IMR-90 (cell line): ENCODE measurements around the gene RPL37. TPM values are rescaled to one million over a fixed set of nuclear protein-coding genes. Genes with fewer than 3 reads are reported as not detected.

Experiments used
- ATAC-seq: fragments of 200-7000 bp; cut with Tn5 transposase; 2 replicates; pipeline ENCODE4 v1.9.1; 2020; ENCODE audit warnings: low read depth, mild to moderate bottlenecking, moderate library complexity
- BruUV-seq: library from RNA; stranded (reverse); fragments of 400-500 nt; replicated peaks from 2 replicates; lab custom pipeline; 2021; lab: Mats Ljungman, UMichigan
- CTCF ChIA-PET: fragments of 300-600 bp; formaldehyde crosslinking; extraction: SDS; loops from one replicate; lab custom pipeline; 2021; ENCODE audit warnings: antibody characterized with exemption; lab: Yijun Ruan, JAX
- POLR2A ChIA-PET: fragments of 300-600 bp; sonication (Branson Sonifier 250); formaldehyde crosslinking; loops from one replicate; lab custom pipeline; 2022; ENCODE audit warnings: antibody characterized with exemption; ENCODE audit not compliant: unreplicated experiment; lab: Charles Lee
- DNase-seq: peaks from one replicate; pipeline ENCODE4 v3.0.0; 2013
- H2AFZ ChIP-seq: replicated peaks from 2 replicates; pipeline ENCODE3; 2013; ENCODE audit warnings: low read length, mild to moderate bottlenecking; ENCODE audit not compliant: poor library complexity
- H2AK5ac ChIP-seq: 2 replicates; pipeline ENCODE4 v1.6.1; 2013; ENCODE audit warnings: low read depth, low read length, inconsistent platforms
- H2AK9ac ChIP-seq: replicated peaks from 2 replicates; pipeline ENCODE3; 2013; ENCODE audit warnings: mild to moderate bottlenecking, low read depth, low read length, moderate library complexity; ENCODE audit not compliant: poor library complexity
- H2BK120ac ChIP-seq: 2 replicates; pipeline ENCODE4 v1.6.1; 2013; ENCODE audit warnings: low read depth, low read length, inconsistent platforms
- H2BK15ac ChIP-seq: 3 replicates; pipeline ENCODE4 v1.6.1; 2013; ENCODE audit warnings: low read depth, low read length, inconsistent platforms
- H2BK20ac ChIP-seq: 2 replicates; pipeline ENCODE4 v1.6.1; 2013; ENCODE audit warnings: low read depth, mild to moderate bottlenecking, inconsistent platforms, low read length, moderate library complexity
- H2BK5ac ChIP-seq: 2 replicates; pipeline ENCODE4 v1.6.1; 2013; ENCODE audit warnings: mild to moderate bottlenecking, low read depth, low read length, inconsistent platforms; ENCODE audit not compliant: poor library complexity, severe bottlenecking
- H3K14ac ChIP-seq: replicated peaks from 2 replicates; pipeline ENCODE4 v1.6.1; 2013; ENCODE audit warnings: low read depth, low read length, inconsistent platforms
- H3K18ac ChIP-seq: 2 replicates; pipeline ENCODE4 v1.6.1; 2013; ENCODE audit warnings: low read depth, low read length, control low read depth
- H3K23ac ChIP-seq: 2 replicates; pipeline ENCODE4 v1.6.1; 2013; ENCODE audit warnings: low read depth, low read length, inconsistent platforms
- H3K27ac ChIP-seq: 2 replicates; pipeline ENCODE4 v1.5.1; 2013; ENCODE audit warnings: mild to moderate bottlenecking, control low read depth, low read length; ENCODE audit not compliant: insufficient read depth
- H3K27me3 ChIP-seq: 2 replicates; pipeline ENCODE4 v1.6.1; 2013; ENCODE audit warnings: low read length; ENCODE audit not compliant: control insufficient read depth, insufficient read depth
- H3K36me3 ChIP-seq: 2 replicates; pipeline ENCODE4 v1.6.1; 2013; ENCODE audit warnings: low read length, mixed read lengths; ENCODE audit not compliant: control insufficient read depth, insufficient read depth
- H3K4ac ChIP-seq: 2 replicates; pipeline ENCODE4 v1.6.1; 2013; ENCODE audit warnings: low read depth, low read length, inconsistent platforms
- H3K4me1 ChIP-seq: 2 replicates; pipeline ENCODE4 v1.6.1; 2013; ENCODE audit warnings: low read length, mixed read lengths; ENCODE audit not compliant: control insufficient read depth, insufficient read depth
- H3K4me2 ChIP-seq: 2 replicates; pipeline ENCODE4 v1.6.1; 2013; ENCODE audit warnings: low read depth, mild to moderate bottlenecking, control low read depth, low read length, moderate library complexity
- H3K4me3 ChIP-seq: 2 replicates; pipeline ENCODE4 v1.5.1; 2013; ENCODE audit warnings: low read depth, mild to moderate bottlenecking, control low read depth, low read length, moderate library complexity; ENCODE audit not compliant: insufficient read depth
- H3K56ac ChIP-seq: 2 replicates; pipeline ENCODE4 v1.6.1; 2013; ENCODE audit warnings: low read length, inconsistent platforms; ENCODE audit not compliant: insufficient read depth; ENCODE audit errors: extremely low read depth
- H3K79me1 ChIP-seq, 2 experiments: 2 replicates each; pipeline ENCODE4 v1.6.1; 2013; ENCODE audit warnings: low read length in 2 of 2, inconsistent platforms in 1 of 2, low read depth in 1 of 2
- H3K9ac ChIP-seq: 2 replicates; pipeline ENCODE4 v1.6.1; 2013; ENCODE audit warnings: low read depth, low read length, control low read depth
- H3K9me1 ChIP-seq: 2 replicates; pipeline ENCODE4 v1.6.1; 2013; ENCODE audit warnings: low read length, inconsistent platforms; ENCODE audit not compliant: insufficient read depth
- H3K9me3 ChIP-seq: 2 replicates; pipeline ENCODE4 v1.6.1; 2013; ENCODE audit warnings: low read length; ENCODE audit not compliant: control insufficient read depth, insufficient read depth
- H4K20me1 ChIP-seq: 2 replicates; pipeline ENCODE4 v1.6.1; 2013; ENCODE audit warnings: low read length, inconsistent platforms; ENCODE audit not compliant: insufficient read depth
- H4K5ac ChIP-seq: 2 replicates; pipeline ENCODE4 v1.6.1; 2013; ENCODE audit warnings: mild to moderate bottlenecking, low read depth, low read length, control low read depth
- H4K8ac ChIP-seq, 2 experiments: 2 replicates each; pipeline ENCODE4 v1.6.1; 2013; ENCODE audit warnings: low read depth in 2 of 2, low read length in 2 of 2, control low read depth in 1 of 2, inconsistent platforms in 1 of 2
- H4K91ac ChIP-seq: 2 replicates; pipeline ENCODE4 v1.6.1; 2013; ENCODE audit warnings: low read depth, low read length, inconsistent platforms; ENCODE audit not compliant: insufficient read depth
- CEBPB ChIP-seq: IDR thresholded peaks from 2 replicates; pipeline ENCODE4 v1.6.1; 2012; ENCODE audit warnings: low read depth, low read length, improper control_type of control experiment
- CHD1 ChIP-seq: IDR thresholded peaks from 2 replicates; pipeline ENCODE4 v1.6.1; 2012; ENCODE audit warnings: low read depth, low read length, improper control_type of control experiment
- MAZ ChIP-seq: IDR thresholded peaks from 2 replicates; pipeline ENCODE4 v1.6.1; 2012; ENCODE audit warnings: low read depth, mild to moderate bottlenecking, low read length, improper control_type of control experiment, moderate library complexity, borderline replicate concordance
- NFE2L2 ChIP-seq: fragments of 150-350 bp; IDR thresholded peaks from 2 replicates; pipeline ENCODE4 v1.6.1; 2016; ENCODE audit warnings: low read depth, mild to moderate bottlenecking, low read length
- RAD21 ChIP-seq: IDR thresholded peaks from 2 replicates; pipeline ENCODE4 v1.6.1; 2012; ENCODE audit warnings: low read length, improper control_type of control experiment
- RFX5 ChIP-seq: IDR thresholded peaks from 2 replicates; pipeline ENCODE4 v1.8.0; 2012; ENCODE audit warnings: low read depth, mild to moderate bottlenecking, low read length, moderate library complexity
- USF2 ChIP-seq: fragments of 150-350 bp; IDR thresholded peaks from 2 replicates; pipeline ENCODE4 v1.6.1; 2017; ENCODE audit warnings: mild to moderate bottlenecking, antibody characterized with exemption, low read length, low read depth
- WGBS, 2 experiments: methylation state at CpG; one replicate each; pipeline versions ENCODE4 v1.1.5 to v1.1.7; 2013; ENCODE audit warnings: missing lambda C conversion rate in 2 of 2; ENCODE audit not compliant: insufficient read length in 1 of 2; ENCODE audit errors: extremely low coverage in 2 of 2; 5-methylcytosine and 5-hydroxymethylcytosine counted together
- dilution Hi-C: fragments of 300-500 bp; cut with HindIII; formaldehyde crosslinking; loops from one replicate; pipeline ENCODE4 v1.14.3; 2018; ENCODE audit warnings: low sequenced_read_pairs; ENCODE audit not compliant: unreplicated experiment
- in situ Hi-C: fragments of 300-500 bp; cut with MboI; formaldehyde crosslinking; loops from 3 replicates; pipeline ENCODE4 v1.14.3; 2019; ENCODE audit warnings: low sequenced_read_pairs, inconsistent platforms, mixed read lengths
- intact Hi-C: fragments of 100-400 bp; cut with micrococcal nuclease; formaldehyde crosslinking; loops from 2 replicates; pipeline ENCODE4 v1.10.0; 2022
- polyA plus RNA-seq, 3 experiments: library from polyadenylated mRNA; depleted of rRNA; stranded (reverse); fragments of >200 nt; gene quantifications; 2 replicates each; pipeline ENCODE4 v1.2.3, GENCODE V29; 2012; ENCODE audit warnings: low replicate concordance in 1 of 3
- total RNA-seq: library from RNA; depleted of rRNA; stranded (reverse); fragments of >200 nt; gene quantifications from 2 replicates; pipeline ENCODE4 v1.2.3, GENCODE V29; 2012

The RPL37 gene
- total and polyA plus RNA-seq, 2 of the 4 experiments (the other 2 are of a cell fraction): 35.3 to 294 TPM

DNA sequence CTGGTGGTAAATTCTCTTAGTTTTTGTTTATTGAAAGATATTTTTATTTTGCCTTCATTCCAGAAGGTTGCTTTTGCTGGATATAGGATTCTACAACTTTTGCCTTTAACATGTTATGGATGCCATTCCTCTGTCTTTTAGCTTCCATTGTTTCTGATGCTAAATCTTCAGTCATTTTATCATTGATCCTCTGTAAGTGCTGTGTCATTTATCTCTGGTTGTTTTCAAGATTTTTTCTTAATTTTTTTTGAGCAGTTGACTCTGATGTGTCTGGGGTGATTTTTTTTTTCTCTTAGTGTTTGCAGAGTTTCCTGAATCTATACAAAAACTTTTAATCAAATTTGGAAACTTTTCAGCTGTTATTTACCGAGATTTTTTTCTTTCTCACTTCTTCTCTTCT, 12.5 kb upstream of the RPL37 start:
- no peak overlapping the region for H3K27ac ChIP-seq
- ATAC-seq: no peak
- H3K4me2 ChIP-seq: no peak overlapping the region
- no peak overlapping the region for H4K5ac ChIP-seq
- no peak overlapping the region for H2BK120ac ChIP-seq
- H3K4me3 ChIP-seq: no peak overlapping the region
- H2BK20ac ChIP-seq: no peak overlapping the region
- H3K4me1 ChIP-seq: no peaks in the 10 kb centered on the region
- H3K23ac ChIP-seq: no peak overlapping the region
- intact Hi-C loops: no loop called here
- H3K36me3 ChIP-seq: 0 out of 2 replicates have a peak, but pooled peaks cover 4% of the 10 kb centered on the region
- no CpG with 5 or more reads among the region's 1 CpG for WGBS, 2 experiments
- no peaks in the 10 kb centered on the region for H4K20me1 ChIP-seq
- no peak overlapping the region for H2BK15ac ChIP-seq
- H3K4ac ChIP-seq: no peak overlapping the region
- no peak overlapping the region for H3K18ac ChIP-seq
- no peak for DNase-seq
- no peaks in the 10 kb centered on the region for H3K9me3 ChIP-seq
- no peaks in the 10 kb centered on the region for H3K27me3 ChIP-seq
- ChIA-PET POLR2A (interaction anchor here (0.7 kb wide), 1 partner anchor 15 kb away, joined by 5 read pairs; no protein-coding TSS in a partner anchor), CTCF (no interaction called here)
- H4K8ac ChIP-seq: no peak overlapping the region
- no peak overlapping the region for H3K56ac ChIP-seq
- BruUV-seq: no TSS peak
- no peak overlapping the region for H3K14ac ChIP-seq
- no peak overlapping the region for H4K91ac ChIP-seq
- in situ Hi-C loops: no loop called here
- TF ChIP-seq NFE2L2 (no peak), RAD21 (no peak), MAZ (no peak), CEBPB (no peak), CHD1 (no peak), USF2 (no peak), RFX5 (no peak)
- H2BK5ac ChIP-seq: no peak overlapping the region
- no peak overlapping the region for H2AK9ac ChIP-seq
- no peak overlapping the region for H2AFZ ChIP-seq
- H2AK5ac ChIP-seq: no peak overlapping the region
- H3K9me1 ChIP-seq: no peaks in the 10 kb centered on the region
- dilution Hi-C loops: no loop called here
- H3K79me1 ChIP-seq: no peaks in the 10 kb centered on the region
- no peak overlapping the region for H3K9ac ChIP-seq
